ENCODE results near the gene TLNRD1. TPM values are rescaled to one million over a fixed set of nuclear protein-coding genes. Genes with fewer than 3 reads are reported as not detected.

TLNRD1 gene
- total RNA-seq, 1 experiment from 2014 or later, result 14.9 TPM

- H3K79me2 ChIP-seq (ENCODE audit: low read depth), result peaks cover 23% of the 10 kb centered on the region
- no TSS peak for BruUV-seq (replicated peaks)
- H3K9me2 ChIP-seq (ENCODE audit: insufficient read depth), result no peaks in the 10 kb centered on the region
- no peak overlapping the region for H3K4me2 ChIP-seq
- no peak for DNase-seq
- ChIA-PET POLR2A (ENCODE audit: unreplicated experiment) (interaction anchor here (0.7 kb wide), 1 partner anchor 54 kb away, joined by 3 read pairs; no protein-coding TSS in a partner anchor), CTCF (no interaction called here)
- H3K4me1 ChIP-seq (replicated peaks; ENCODE audit: insufficient read depth), result no peaks in the 10 kb centered on the region
- intact Hi-C loops (cut with micrococcal nuclease; ENCODE audit: unreplicated experiment), result no loop called here
- no peak for TF ChIP-seq EZH2 (IDR thresholded peaks at IDR 0.05; ENCODE audit: low read depth)
- TF ChIP-seq, protein P1, sequence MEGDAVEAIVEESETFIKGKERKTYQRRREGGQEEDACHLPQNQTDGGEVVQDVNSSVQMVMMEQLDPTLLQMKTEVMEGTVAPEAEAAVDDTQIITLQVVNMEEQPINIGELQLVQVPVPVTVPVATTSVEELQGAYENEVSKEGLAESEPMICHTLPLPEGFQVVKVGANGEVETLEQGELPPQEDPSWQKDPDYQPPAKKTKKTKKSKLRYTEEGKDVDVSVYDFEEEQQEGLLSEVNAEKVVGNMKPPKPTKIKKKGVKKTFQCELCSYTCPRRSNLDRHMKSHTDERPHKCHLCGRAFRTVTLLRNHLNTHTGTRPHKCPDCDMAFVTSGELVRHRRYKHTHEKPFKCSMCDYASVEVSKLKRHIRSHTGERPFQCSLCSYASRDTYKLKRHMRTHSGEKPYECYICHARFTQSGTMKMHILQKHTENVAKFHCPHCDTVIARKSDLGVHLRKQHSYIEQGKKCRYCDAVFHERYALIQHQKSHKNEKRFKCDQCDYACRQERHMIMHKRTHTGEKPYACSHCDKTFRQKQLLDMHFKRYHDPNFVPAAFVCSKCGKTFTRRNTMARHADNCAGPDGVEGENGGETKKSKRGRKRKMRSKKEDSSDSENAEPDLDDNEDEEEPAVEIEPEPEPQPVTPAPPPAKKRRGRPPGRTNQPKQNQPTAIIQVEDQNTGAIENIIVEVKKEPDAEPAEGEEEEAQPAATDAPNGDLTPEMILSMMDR (conservative IDR thresholded peaks at IDR 0.05), result no peak
- H3K36me3 ChIP-seq (ENCODE audit: low read depth), result no peaks in the 10 kb centered on the region
- H3K27me3 ChIP-seq (ENCODE audit: insufficient read depth, low read depth), result no peaks in the 10 kb centered on the region
- H3K27ac ChIP-seq, result no peak overlapping the region
- no peaks in the 10 kb centered on the region for H3F3A ChIP-seq (ENCODE audit: insufficient read depth, low read depth)
- no peak overlapping the region for H3K4me3 ChIP-seq
- no peak overlapping the region for H2AFZ ChIP-seq
- no peaks in the 10 kb centered on the region for H3K9me3 ChIP-seq (ENCODE audit: insufficient read depth, low read depth)
- H4K20me1 ChIP-seq (ENCODE audit: insufficient read depth), result peaks cover 14% of the 10 kb centered on the region
These were observed 11.9 kb downstream of the TLNRD1 start for GRCh38 chr15:81012588-81012987.

- H3K79me2 ChIP-seq (ENCODE audit: low read depth), result peaks cover 15% of the 10 kb centered on the region
- H3K9me2 ChIP-seq (ENCODE audit: insufficient read depth), result no peaks in the 10 kb centered on the region
- H3K4me3 ChIP-seq, result no peak overlapping the region
- no peak overlapping the region for H3K27ac ChIP-seq
- no peaks in the 10 kb centered on the region for H3K9me3 ChIP-seq (ENCODE audit: insufficient read depth, low read depth)
- intact Hi-C loops (cut with micrococcal nuclease; ENCODE audit: unreplicated experiment), result no loop called here
- DNase-seq, result no peak
- H2AFZ ChIP-seq, result no peak overlapping the region
- TF ChIP-seq, protein P1 (conservative IDR thresholded peaks at IDR 0.05), result no peak
- no peak for TF ChIP-seq EZH2 (IDR thresholded peaks at IDR 0.05; ENCODE audit: low read depth)
- H3F3A ChIP-seq (ENCODE audit: insufficient read depth, low read depth), result no peaks in the 10 kb centered on the region
- H3K4me2 ChIP-seq, result no peak overlapping the region
- H3K36me3 ChIP-seq (ENCODE audit: low read depth), result no peaks in the 10 kb centered on the region
- no TSS peak for BruUV-seq (replicated peaks)
- no peaks in the 10 kb centered on the region for H3K27me3 ChIP-seq (ENCODE audit: insufficient read depth, low read depth)
- peaks cover 14% of the 10 kb centered on the region for H4K20me1 ChIP-seq (ENCODE audit: insufficient read depth)
- no peaks in the 10 kb centered on the region for H3K4me1 ChIP-seq (replicated peaks; ENCODE audit: insufficient read depth)
- ChIA-PET CTCF (no interaction called here), POLR2A (ENCODE audit: unreplicated experiment) (no interaction called here)
These were observed 12.7 kb downstream of the TLNRD1 start for GRCh38 chr15:81013396-81013929.

GRCh38 chr15:81014446-81015093 is 13.8 kb downstream of the TLNRD1 start:
- Histone ChIP-seq H3K36me3 (ENCODE audit: low read depth) (no peaks in the 10 kb centered on the region), H3K27ac (no peak overlapping the region), H3K4me2 (no peak overlapping the region), H4K20me1 (ENCODE audit: insufficient read depth) (peaks cover 14% of the 10 kb centered on the region), H3F3A (ENCODE audit: insufficient read depth, low read depth) (no peaks in the 10 kb centered on the region), H3K9me3 (ENCODE audit: insufficient read depth, low read depth) (no peaks in the 10 kb centered on the region), H3K4me3 (no peak overlapping the region), H3K4me1 (replicated peaks; ENCODE audit: insufficient read depth) (no peaks in the 10 kb centered on the region), H3K79me2 (ENCODE audit: low read depth) (peaks cover 6% of the 10 kb centered on the region), H3K9me2 (ENCODE audit: insufficient read depth) (no peaks in the 10 kb centered on the region), H2AFZ (no peak overlapping the region), H3K27me3 (ENCODE audit: insufficient read depth, low read depth) (no peaks in the 10 kb centered on the region)
- TF ChIP-seq, protein P1 (conservative IDR thresholded peaks at IDR 0.05), result no peak
- no peak for TF ChIP-seq EZH2 (IDR thresholded peaks at IDR 0.05; ENCODE audit: low read depth)
- no peak for DNase-seq
- ChIA-PET POLR2A (ENCODE audit: unreplicated experiment) (no interaction called here), CTCF (no interaction called here)
- BruUV-seq (replicated peaks), result no TSS peak
- intact Hi-C loops (cut with micrococcal nuclease; ENCODE audit: unreplicated experiment), result no loop called here

All from PC-9 (cell line).